ENCODE data around the gene ADH1B. TPM values are rescaled to one million over a fixed set of nuclear protein-coding genes. Genes with fewer than 3 reads are reported as not detected.

Gene ADH1B
- total RNA-seq, 1 experiment from 2014 or later: 1.8 TPM

DNA sequence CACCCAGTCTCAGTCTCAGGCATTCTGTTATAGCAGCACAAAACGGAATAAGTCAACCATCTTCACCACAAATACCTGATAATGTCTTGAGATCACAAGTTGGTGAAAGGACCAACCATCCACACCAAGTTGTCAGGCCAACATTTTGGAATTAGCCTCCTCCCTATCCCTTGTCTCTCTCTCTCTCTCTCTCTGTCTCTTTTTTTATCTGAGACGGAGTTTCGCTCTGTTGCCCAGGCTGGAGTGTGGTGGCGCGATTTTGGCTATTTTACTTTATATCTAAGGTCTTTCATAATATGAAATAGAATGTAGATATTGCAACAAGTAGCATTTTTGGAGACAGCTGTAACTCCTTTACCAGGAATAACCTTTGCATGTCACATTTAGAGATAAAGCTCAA, 46.2 kb downstream of the ADH1B start:
- Histone ChIP-seq H2AFZ (ENCODE audit: low read depth, low read length, poor library complexity, severe bottlenecking) (no peak overlapping the region), H3K79me2 (ENCODE audit: insufficient read depth, low read length) (no peaks in the 10 kb centered on the region), H3K4me2 (ENCODE audit: low read length) (no peak overlapping the region), H3K4me3 (replicated peaks in 1 of 2; ENCODE audit: low read depth in 1 of 2, low read length in 2 of 2) (no peak overlapping the region), H3K9me3 (ENCODE audit: control insufficient read depth in 1 of 2, insufficient read depth in 1 of 2, low read depth in 1 of 2, low read length in 2 of 2) (no peaks in the 10 kb centered on the region), H4K20me1 (ENCODE audit: insufficient read depth) (no peaks in the 10 kb centered on the region), H3K9ac (ENCODE audit: low read length) (no peak overlapping the region), H3K9me2 (ENCODE audit: insufficient read depth) (no peaks in the 10 kb centered on the region), H3K27me3 (ENCODE audit: insufficient read depth, low read length) (no peaks in the 10 kb centered on the region), H3K36me3 (ENCODE audit: control insufficient read depth in 1 of 2, insufficient read depth in 2 of 2, low read length in 2 of 2) (no peaks in the 10 kb centered on the region), H3K27ac (ENCODE audit: low read depth, low read length) (no peak overlapping the region), H3K4me1 (ENCODE audit: control insufficient read depth in 1 of 2, insufficient read depth in 2 of 2, low read length in 2 of 2) (no peaks in the 10 kb centered on the region)
- ATAC-seq (no peak), DNase-seq (ENCODE audit: low read depth, low spot score) (no peak)
- no peak for TF ChIP-seq ZFX (IDR thresholded peaks at IDR 0.05)
- TF ChIP-seq SRF (IDR thresholded peaks at IDR 0.05; ENCODE audit: low read depth): no peak
- no peak for TF ChIP-seq FOSL1 (IDR thresholded peaks at IDR 0.05; ENCODE audit: low read depth)
- TF ChIP-seq, protein P1, sequence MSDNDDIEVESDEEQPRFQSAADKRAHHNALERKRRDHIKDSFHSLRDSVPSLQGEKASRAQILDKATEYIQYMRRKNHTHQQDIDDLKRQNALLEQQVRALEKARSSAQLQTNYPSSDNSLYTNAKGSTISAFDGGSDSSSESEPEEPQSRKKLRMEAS (IDR thresholded peaks at IDR 0.05): no peak
- TF ChIP-seq, protein P2, sequence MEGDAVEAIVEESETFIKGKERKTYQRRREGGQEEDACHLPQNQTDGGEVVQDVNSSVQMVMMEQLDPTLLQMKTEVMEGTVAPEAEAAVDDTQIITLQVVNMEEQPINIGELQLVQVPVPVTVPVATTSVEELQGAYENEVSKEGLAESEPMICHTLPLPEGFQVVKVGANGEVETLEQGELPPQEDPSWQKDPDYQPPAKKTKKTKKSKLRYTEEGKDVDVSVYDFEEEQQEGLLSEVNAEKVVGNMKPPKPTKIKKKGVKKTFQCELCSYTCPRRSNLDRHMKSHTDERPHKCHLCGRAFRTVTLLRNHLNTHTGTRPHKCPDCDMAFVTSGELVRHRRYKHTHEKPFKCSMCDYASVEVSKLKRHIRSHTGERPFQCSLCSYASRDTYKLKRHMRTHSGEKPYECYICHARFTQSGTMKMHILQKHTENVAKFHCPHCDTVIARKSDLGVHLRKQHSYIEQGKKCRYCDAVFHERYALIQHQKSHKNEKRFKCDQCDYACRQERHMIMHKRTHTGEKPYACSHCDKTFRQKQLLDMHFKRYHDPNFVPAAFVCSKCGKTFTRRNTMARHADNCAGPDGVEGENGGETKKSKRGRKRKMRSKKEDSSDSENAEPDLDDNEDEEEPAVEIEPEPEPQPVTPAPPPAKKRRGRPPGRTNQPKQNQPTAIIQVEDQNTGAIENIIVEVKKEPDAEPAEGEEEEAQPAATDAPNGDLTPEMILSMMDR (IDR thresholded peaks at IDR 0.05 in 2 of 3, conservative IDR thresholded peaks at IDR 0.05 in 1 of 3; ENCODE audit: borderline replicate concordance in 1 of 3, insufficient read depth in 1 of 3, low read depth in 2 of 3, low read length in 2 of 3): no peak
- TF ChIP-seq, protein P3, sequence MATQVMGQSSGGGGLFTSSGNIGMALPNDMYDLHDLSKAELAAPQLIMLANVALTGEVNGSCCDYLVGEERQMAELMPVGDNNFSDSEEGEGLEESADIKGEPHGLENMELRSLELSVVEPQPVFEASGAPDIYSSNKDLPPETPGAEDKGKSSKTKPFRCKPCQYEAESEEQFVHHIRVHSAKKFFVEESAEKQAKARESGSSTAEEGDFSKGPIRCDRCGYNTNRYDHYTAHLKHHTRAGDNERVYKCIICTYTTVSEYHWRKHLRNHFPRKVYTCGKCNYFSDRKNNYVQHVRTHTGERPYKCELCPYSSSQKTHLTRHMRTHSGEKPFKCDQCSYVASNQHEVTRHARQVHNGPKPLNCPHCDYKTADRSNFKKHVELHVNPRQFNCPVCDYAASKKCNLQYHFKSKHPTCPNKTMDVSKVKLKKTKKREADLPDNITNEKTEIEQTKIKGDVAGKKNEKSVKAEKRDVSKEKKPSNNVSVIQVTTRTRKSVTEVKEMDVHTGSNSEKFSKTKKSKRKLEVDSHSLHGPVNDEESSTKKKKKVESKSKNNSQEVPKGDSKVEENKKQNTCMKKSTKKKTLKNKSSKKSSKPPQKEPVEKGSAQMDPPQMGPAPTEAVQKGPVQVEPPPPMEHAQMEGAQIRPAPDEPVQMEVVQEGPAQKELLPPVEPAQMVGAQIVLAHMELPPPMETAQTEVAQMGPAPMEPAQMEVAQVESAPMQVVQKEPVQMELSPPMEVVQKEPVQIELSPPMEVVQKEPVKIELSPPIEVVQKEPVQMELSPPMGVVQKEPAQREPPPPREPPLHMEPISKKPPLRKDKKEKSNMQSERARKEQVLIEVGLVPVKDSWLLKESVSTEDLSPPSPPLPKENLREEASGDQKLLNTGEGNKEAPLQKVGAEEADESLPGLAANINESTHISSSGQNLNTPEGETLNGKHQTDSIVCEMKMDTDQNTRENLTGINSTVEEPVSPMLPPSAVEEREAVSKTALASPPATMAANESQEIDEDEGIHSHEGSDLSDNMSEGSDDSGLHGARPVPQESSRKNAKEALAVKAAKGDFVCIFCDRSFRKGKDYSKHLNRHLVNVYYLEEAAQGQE (IDR thresholded peaks at IDR 0.05; ENCODE audit: low read depth): no peak
- TF ChIP-seq CBX3 (IDR thresholded peaks at IDR 0.05; ENCODE audit: low read depth): no peak
- no peak for TF ChIP-seq TCF7L2 (IDR thresholded peaks at IDR 0.05; ENCODE audit: borderline replicate concordance, extremely low read depth, insufficient read depth, insufficient read length)
- no peak for TF ChIP-seq ZNF274 (IDR thresholded peaks at IDR 0.05; ENCODE audit: low read depth, low read length)
- no peak for TF ChIP-seq SIN3A (IDR thresholded peaks at IDR 0.05; ENCODE audit: low read depth)
- no peak for TF ChIP-seq JUND (IDR thresholded peaks at IDR 0.05)
- no peak for TF ChIP-seq RAD21 (IDR thresholded peaks at IDR 0.05; ENCODE audit: low read depth)
- no peak for TF ChIP-seq SP1 (IDR thresholded peaks at IDR 0.05; ENCODE audit: low read depth)
- TF ChIP-seq POLR2AphosphoS5 (IDR thresholded peaks at IDR 0.05; ENCODE audit: low read depth, low read length): no peak
- no peak for TF ChIP-seq EGR1 (IDR thresholded peaks at IDR 0.05; ENCODE audit: low read depth)
- TF ChIP-seq EZH2phosphoT487 (IDR thresholded peaks at IDR 0.05; ENCODE audit: borderline replicate concordance): no peak
- TF ChIP-seq EZH2 (IDR thresholded peaks at IDR 0.05): no peak
- POLR2A ChIA-PET: no interaction called here
- BruUV-seq (replicated peaks): no TSS peak
- intact Hi-C loops (cut with micrococcal nuclease): no loop called here
- CTCF ChIA-PET: no interaction called here
- RAD21 ChIA-PET (ENCODE audit: low non-redundant PET in 1 of 2, low total read pairs in 2 of 2, uncharacterized antibody in 2 of 2, unreplicated experiment in 2 of 2): no interaction called here

All from HCT116 (cell line).